ENCODE results near the gene CHD9. TPM values are rescaled to one million over a fixed set of nuclear protein-coding genes. Genes with fewer than 3 reads are reported as not detected.

Gene CHD9
- total RNA-seq, 1 experiment from 2014 or later, result 26.3 TPM

- H3K79me2 ChIP-seq (ENCODE audit: low read depth), result peaks cover 23% of the 10 kb centered on the region
- ChIA-PET CTCF (no interaction called here), POLR2A (ENCODE audit: unreplicated experiment) (no interaction called here)
- peak overlapping the region; percentile 91; the same call in 1 of the 2 replicates for H3K4me3 ChIP-seq
- H3K27ac ChIP-seq, result 0 out of 2 replicates have a peak overlapping the region, but pooled peaks have one; percentile 13
- H3K36me3 ChIP-seq (ENCODE audit: low read depth), result no peaks in the 10 kb centered on the region
- TF ChIP-seq CTCF (conservative IDR thresholded peaks at IDR 0.05), result no peak
- TF ChIP-seq EZH2 (IDR thresholded peaks at IDR 0.05; ENCODE audit: low read depth), result no peak
- peaks cover 10% of the 10 kb centered on the region for H3F3A ChIP-seq (ENCODE audit: insufficient read depth, low read depth)
- peak overlapping the region; percentile 93 for H3K4me2 ChIP-seq
- H3K4me1 ChIP-seq (replicated peaks; ENCODE audit: insufficient read depth), result peaks cover 27% of the 10 kb centered on the region
- DNase-seq, result no peak
- no peaks in the 10 kb centered on the region for H4K20me1 ChIP-seq (ENCODE audit: insufficient read depth)
- peak overlapping the region; percentile 99 for H2AFZ ChIP-seq
- TSS peak; percentile 83 for BruUV-seq (replicated peaks)
- no peaks in the 10 kb centered on the region for H3K9me2 ChIP-seq (ENCODE audit: insufficient read depth)
- no peaks in the 10 kb centered on the region for H3K9me3 ChIP-seq (ENCODE audit: insufficient read depth, low read depth)
- intact Hi-C loops (cut with micrococcal nuclease; ENCODE audit: unreplicated experiment), result loop anchor here (2.0 to 5.0 kb wide), 2 partner anchors 153 to 378 kb away; partner anchors contain the start of gene RBL2
- no peaks in the 10 kb centered on the region for H3K27me3 ChIP-seq (ENCODE audit: insufficient read depth, low read depth)
Measured at GRCh38 chr16:53053967-53054669, 673 bp upstream of the CHD9 start.

GRCh38 chr16:53055541-53056391, 975 bp downstream of the CHD9 start:
- BruUV-seq (replicated peaks), result TSS peak; percentile 37
- Histone ChIP-seq H3K79me2 (ENCODE audit: low read depth) (peaks cover 23% of the 10 kb centered on the region), H3K9me2 (ENCODE audit: insufficient read depth) (no peaks in the 10 kb centered on the region), H3K27ac (no peak overlapping the region; the same call in 1 of the 2 replicates), H3F3A (ENCODE audit: insufficient read depth, low read depth) (peaks cover 10% of the 10 kb centered on the region), H3K9me3 (ENCODE audit: insufficient read depth, low read depth) (no peaks in the 10 kb centered on the region), H3K27me3 (ENCODE audit: insufficient read depth, low read depth) (no peaks in the 10 kb centered on the region), H2AFZ (peak overlapping the region; percentile 99), H4K20me1 (ENCODE audit: insufficient read depth) (no peaks in the 10 kb centered on the region), H3K4me2 (peak overlapping the region; percentile 93), H3K36me3 (ENCODE audit: low read depth) (no peaks in the 10 kb centered on the region), H3K4me1 (replicated peaks; ENCODE audit: insufficient read depth) (peaks cover 27% of the 10 kb centered on the region), H3K4me3 (peak overlapping the region; percentile 91)
- CTCF ChIA-PET, result interaction anchor here (0.8 kb wide), 1 partner anchor 153 kb away, joined by 5 read pairs; no protein-coding TSS in a partner anchor
- TF ChIP-seq EZH2 (IDR thresholded peaks at IDR 0.05; ENCODE audit: low read depth) (no peak), CTCF (conservative IDR thresholded peaks at IDR 0.05) (no peak)
- POLR2A ChIA-PET (ENCODE audit: unreplicated experiment), result no interaction called here
- intact Hi-C loops (cut with micrococcal nuclease; ENCODE audit: unreplicated experiment), result loop anchor here (1.0 to 2.0 kb wide), 5 partner anchors 44 to 448 kb away; partner anchors contain the start of gene AKTIP
- DNase-seq, result peak in 1 of 2 experiments; percentile 8

GRCh38 chr16:53056392-53056881, 1.6 kb downstream of the CHD9 start:
- Histone ChIP-seq H3K36me3 (ENCODE audit: low read depth) (no peaks in the 10 kb centered on the region), H3K9me3 (ENCODE audit: insufficient read depth, low read depth) (no peaks in the 10 kb centered on the region), H4K20me1 (ENCODE audit: insufficient read depth) (no peaks in the 10 kb centered on the region), H3K27ac (no peak overlapping the region), H3K4me2 (peak overlapping the region; percentile 93), H3K27me3 (ENCODE audit: insufficient read depth, low read depth) (no peaks in the 10 kb centered on the region), H3K9me2 (ENCODE audit: insufficient read depth) (no peaks in the 10 kb centered on the region), H3F3A (ENCODE audit: insufficient read depth, low read depth) (peaks cover 10% of the 10 kb centered on the region), H3K4me1 (replicated peaks; ENCODE audit: insufficient read depth) (peaks cover 27% of the 10 kb centered on the region), H2AFZ (no peak overlapping the region), H3K79me2 (ENCODE audit: low read depth) (peaks cover 23% of the 10 kb centered on the region), H3K4me3 (peak overlapping the region; percentile 91; the same call in 1 of the 2 replicates)
- intact Hi-C loops (cut with micrococcal nuclease; ENCODE audit: unreplicated experiment), result no loop called here
- no peak for TF ChIP-seq CTCF (conservative IDR thresholded peaks at IDR 0.05)
- no TSS peak for BruUV-seq (replicated peaks)
- ChIA-PET CTCF (no interaction called here), POLR2A (ENCODE audit: unreplicated experiment) (no interaction called here)
- no peak for DNase-seq

Measured in PC-9 (cell line).